Gastrocnemius medialis (tissue), 4 donors: ENCODE measurements around the gene TRMT1L. TPM values are rescaled to one million over a fixed set of nuclear protein-coding genes. Genes with fewer than 3 reads are reported as not detected.

Source experiments
- ATAC-seq, 2 donors: fragments of 150-250 bp; one replicate each; pipeline ENCODE4 v1.9.1; 2016
- DNase-seq, 2 donors: peaks; one replicate each; pipeline ENCODE4 v3.0.0-alpha.2; 2019
- H3K27ac ChIP-seq, 4 donors: fragments of 200-600 bp; sonication (generic); 1 replicate in 1 of 4; 2 replicates in 3 of 4; pipeline ENCODE4 v1.5.1; 2016 to 2018; ENCODE audit warnings: mild to moderate bottlenecking in 2 of 4, moderate library complexity in 1 of 4
- H3K27me3 ChIP-seq, 3 donors: fragments of 200-600 bp; sonication (generic) in 2 of 3; 1 replicate in 1 of 3; 2 replicates in 2 of 3; pipeline versions ENCODE4 v1.5.1 to v1.6.0; 2016 to 2019; ENCODE audit warnings: mild to moderate bottlenecking in 1 of 3, moderate library complexity in 1 of 3
- H3K36me3 ChIP-seq, 2 donors: fragments of 200-600 bp; sonication (generic) in 1 of 2; one replicate each; pipeline ENCODE4 v1.5.1; 2017 to 2018
- H3K4me1 ChIP-seq, 2 donors: fragments of 200-600 bp; sonication (generic) in 1 of 2; one replicate each; pipeline ENCODE4 v1.5.1; 2016 to 2017; ENCODE audit warnings: mild to moderate bottlenecking in 2 of 2
- H3K4me3 ChIP-seq, 4 donors: fragments of 200-600 bp; sonication (generic) in 3 of 4; 1 replicate in 1 of 4; 2 replicates in 3 of 4; pipeline ENCODE4 v1.5.1; 2016 to 2019; ENCODE audit warnings: mild to moderate bottlenecking in 2 of 4
- H3K9me3 ChIP-seq, 3 donors: fragments of 200-600 bp; sonication (generic) in 2 of 3; 1 replicate in 1 of 3; 2 replicates in 2 of 3; pipeline ENCODE4 v1.5.1; 2016 to 2019
- POLR2A ChIP-seq, 2 donors: fragments of 450-650 bp; IDR thresholded peaks; one replicate each; pipeline ENCODE4 v1.6.1; 2017; ENCODE audit warnings: antibody characterized with exemption in 2 of 2, mild to moderate bottlenecking in 2 of 2, moderate library complexity in 2 of 2
- in situ Hi-C, 4 donors: fragments of 200-750 bp; cut with MboI; loops; one replicate each; pipeline versions ENCODE4 v1.15.0 to v1.8.0; 2017; ENCODE audit warnings: low sequenced_read_pairs in 4 of 4
- intact Hi-C: fragments of 100-400 bp; cut with DNase I; formaldehyde crosslinking; loops from one replicate; pipeline ENCODE4 v1.15.1; 2023; ENCODE audit warnings: low total_unique reads
- total RNA-seq, 4 donors: library from RNA; depleted of rRNA; stranded (reverse); fragments of >200 nt; gene quantifications; one replicate each; pipeline versions ENCODE4 v1.1.0 to v1.2.3, GENCODE V29; 2016
- TF ChIP-seq, protein P1 (sequence below), 5 experiments: fragments of 450-650 bp in 3 of 5; fragments of 200-600 bp in 2 of 5; sonication (generic) in 2 of 5; IDR thresholded peaks in 4 of 5; conservative IDR thresholded peaks in 1 of 5; 1 replicate in 4 of 5; 2 replicates in 1 of 5; pipeline ENCODE4 v1.5.1; 2016 to 2019; ENCODE audit warnings: antibody characterized with exemption in 5 of 5, mild to moderate bottlenecking in 3 of 5, moderate library complexity in 3 of 5

Gene TRMT1L
- total RNA-seq, 4 donors from 2014 or later: 24.9 to 42.8 (median 30.0) TPM

DNA sequence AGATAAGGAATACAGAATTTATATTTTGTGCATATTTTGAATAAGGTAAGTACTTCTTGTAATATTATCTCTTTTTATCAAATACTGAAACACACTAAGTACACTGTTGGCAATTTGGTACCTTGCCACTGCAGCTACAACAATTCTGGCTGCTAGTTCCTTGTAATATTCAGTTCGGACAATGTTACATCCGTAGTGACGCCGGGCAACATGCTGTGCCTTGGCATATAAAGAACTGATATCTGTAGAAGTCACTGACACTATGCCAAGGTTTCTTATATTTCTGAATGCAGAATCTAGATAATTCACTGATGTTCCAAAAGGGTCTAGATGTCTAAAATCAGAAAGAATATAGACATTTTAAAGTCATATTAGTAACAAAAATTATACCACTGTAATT lies 17.5 kb downstream of the TRMT1L start:
- Histone ChIP-seq H3K9me3 (no peaks in the 10 kb centered on the region), H3K36me3 (peaks cover 0 to 62% of the 10 kb centered on the region in 2 donors), H3K27ac (no peak overlapping the region), H3K27me3 (no peaks in the 10 kb centered on the region), H3K4me3 (no peak overlapping the region), H3K4me1 (no peaks in the 10 kb centered on the region)
- DNase-seq (no peak), ATAC-seq (no peak)
- intact Hi-C loops (no loop called here), in situ Hi-C loops (loop anchor here (25.0 kb wide), 2 partner anchors 1198 to 1223 kb away; no protein-coding TSS in a partner anchor)
- TF ChIP-seq, protein P1, sequence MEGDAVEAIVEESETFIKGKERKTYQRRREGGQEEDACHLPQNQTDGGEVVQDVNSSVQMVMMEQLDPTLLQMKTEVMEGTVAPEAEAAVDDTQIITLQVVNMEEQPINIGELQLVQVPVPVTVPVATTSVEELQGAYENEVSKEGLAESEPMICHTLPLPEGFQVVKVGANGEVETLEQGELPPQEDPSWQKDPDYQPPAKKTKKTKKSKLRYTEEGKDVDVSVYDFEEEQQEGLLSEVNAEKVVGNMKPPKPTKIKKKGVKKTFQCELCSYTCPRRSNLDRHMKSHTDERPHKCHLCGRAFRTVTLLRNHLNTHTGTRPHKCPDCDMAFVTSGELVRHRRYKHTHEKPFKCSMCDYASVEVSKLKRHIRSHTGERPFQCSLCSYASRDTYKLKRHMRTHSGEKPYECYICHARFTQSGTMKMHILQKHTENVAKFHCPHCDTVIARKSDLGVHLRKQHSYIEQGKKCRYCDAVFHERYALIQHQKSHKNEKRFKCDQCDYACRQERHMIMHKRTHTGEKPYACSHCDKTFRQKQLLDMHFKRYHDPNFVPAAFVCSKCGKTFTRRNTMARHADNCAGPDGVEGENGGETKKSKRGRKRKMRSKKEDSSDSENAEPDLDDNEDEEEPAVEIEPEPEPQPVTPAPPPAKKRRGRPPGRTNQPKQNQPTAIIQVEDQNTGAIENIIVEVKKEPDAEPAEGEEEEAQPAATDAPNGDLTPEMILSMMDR (IDR thresholded peaks at IDR 0.05 in 4 of 5, conservative IDR thresholded peaks at IDR 0.05 in 1 of 5): no peak
- no peak for TF ChIP-seq POLR2A (IDR thresholded peaks at IDR 0.05)

DNA sequence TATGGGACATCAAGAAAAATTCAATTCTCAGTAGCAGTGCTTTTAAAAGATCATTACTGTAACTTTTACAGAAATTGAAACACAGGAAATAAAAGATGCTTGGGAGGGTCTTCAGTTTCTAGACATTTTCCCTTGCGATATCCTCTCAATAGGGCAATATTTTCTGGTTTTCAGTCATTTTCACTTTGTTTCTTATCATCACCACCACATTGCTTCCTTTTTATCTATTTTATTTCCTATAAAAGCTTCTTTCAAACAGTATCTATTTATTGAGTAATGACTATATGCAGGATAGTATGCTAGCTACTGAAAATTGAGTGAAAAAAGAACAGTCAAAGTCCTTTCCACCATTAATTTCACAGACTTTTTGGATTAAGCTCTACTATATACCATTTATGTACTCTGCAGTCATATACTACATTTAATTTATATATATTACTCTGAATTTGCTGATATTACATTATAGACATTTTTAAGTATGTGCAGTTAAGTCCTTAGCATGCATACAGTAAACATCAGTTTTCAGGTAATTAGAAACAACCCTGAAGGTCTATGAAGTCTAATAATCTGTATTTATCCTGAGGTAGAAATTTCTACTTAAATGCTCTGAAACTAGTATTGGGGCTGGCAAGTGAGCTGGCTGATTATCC lies 18.7 kb downstream of the TRMT1L start:
- Histone ChIP-seq H3K27ac (no peak overlapping the region), H3K9me3 (no peaks in the 10 kb centered on the region), H3K27me3 (no peaks in the 10 kb centered on the region), H3K4me1 (no peaks in the 10 kb centered on the region), H3K36me3 (peaks cover 0 to 66% of the 10 kb centered on the region in 2 donors), H3K4me3 (no peak overlapping the region)
- intact Hi-C loops (no loop called here), in situ Hi-C loops (loop anchor here (25.0 kb wide), 2 partner anchors 1199 to 1224 kb away; no protein-coding TSS in a partner anchor)
- TF ChIP-seq, protein P1 (IDR thresholded peaks at IDR 0.05 in 4 of 5, conservative IDR thresholded peaks at IDR 0.05 in 1 of 5): no peak
- TF ChIP-seq POLR2A (IDR thresholded peaks at IDR 0.05): no peak
- ATAC-seq (no peak), DNase-seq (no peak)

DNA sequence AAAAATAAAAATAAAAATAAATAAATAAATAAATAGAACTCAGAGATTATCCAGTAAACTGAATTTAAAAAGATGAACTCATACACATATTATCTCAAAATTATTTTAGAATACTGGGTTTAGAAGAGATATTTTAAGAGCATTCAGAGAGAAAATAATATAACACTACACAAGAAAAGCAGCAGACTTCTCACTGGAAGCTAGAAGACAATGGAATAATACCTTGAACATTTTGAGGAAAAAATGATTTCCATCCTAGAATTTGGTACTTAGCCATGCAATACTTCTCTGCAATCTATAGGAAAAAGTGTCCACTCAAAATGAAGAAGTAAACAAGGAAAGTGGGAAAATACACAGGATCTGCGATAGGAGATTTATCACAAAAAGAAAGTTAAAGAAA lies 24.2 kb downstream of the TRMT1L start:
- no peak for TF ChIP-seq POLR2A (IDR thresholded peaks at IDR 0.05)
- TF ChIP-seq, protein P1 (IDR thresholded peaks at IDR 0.05 in 4 of 5, conservative IDR thresholded peaks at IDR 0.05 in 1 of 5): no peak
- DNase-seq: no peak
- intact Hi-C loops (no loop called here), in situ Hi-C loops (loop anchor here (25.0 kb wide), 2 partner anchors 1205 to 1230 kb away; no protein-coding TSS in a partner anchor)
- Histone ChIP-seq H3K36me3 (peaks cover 4 to 83% of the 10 kb centered on the region in 2 donors), H3K27ac (no peak overlapping the region), H3K4me1 (no peaks in the 10 kb centered on the region), H3K9me3 (no peaks in the 10 kb centered on the region), H3K27me3 (no peaks in the 10 kb centered on the region), H3K4me3 (no peak overlapping the region)
- ATAC-seq: no peak

DNA sequence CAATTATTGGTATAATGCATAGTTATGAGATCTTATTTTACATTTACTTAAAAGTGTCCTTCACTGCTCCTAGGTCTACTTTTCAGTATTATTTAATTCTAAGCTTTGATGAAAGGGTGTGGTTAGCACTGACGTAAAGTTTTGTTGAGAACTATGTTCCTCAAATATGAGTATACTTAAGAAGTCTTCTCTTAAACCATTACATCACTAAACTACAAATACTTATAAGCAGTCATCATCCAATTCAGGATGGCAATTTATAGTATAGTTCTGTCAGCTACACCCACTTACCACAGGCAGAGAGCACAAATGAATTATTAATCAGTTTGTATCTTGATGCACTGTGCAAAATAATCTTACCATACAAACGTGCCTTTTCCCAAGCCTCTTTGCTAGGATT lies 27.0 kb downstream of the TRMT1L start:
- peaks cover 4 to 88% of the 10 kb centered on the region in 2 donors for H3K36me3 ChIP-seq
- no peaks in the 10 kb centered on the region for H3K4me1 ChIP-seq
- no peaks in the 10 kb centered on the region for H3K9me3 ChIP-seq
- H3K4me3 ChIP-seq: no peak overlapping the region
- TF ChIP-seq, protein P1 (IDR thresholded peaks at IDR 0.05 in 4 of 5, conservative IDR thresholded peaks at IDR 0.05 in 1 of 5): no peak
- TF ChIP-seq POLR2A (IDR thresholded peaks at IDR 0.05): no peak
- H3K27me3 ChIP-seq: no peaks in the 10 kb centered on the region
- in situ Hi-C loops (loop anchor here (25.0 kb wide), 2 partner anchors 1208 to 1233 kb away; no protein-coding TSS in a partner anchor), intact Hi-C loops (no loop called here)
- no peak overlapping the region for H3K27ac ChIP-seq
- ATAC-seq (no peak), DNase-seq (no peak)
